GM11168 (cell line): Measurements from ENCODE around the gene LCN9.

Experiments
- in situ Hi-C: fragments of 300-500 bp; cut with MboI; formaldehyde crosslinking; loops from one replicate; pipeline ENCODE4 v1.12.0; 2022; ENCODE audit warnings: low sequenced_read_pairs; ENCODE audit not compliant: unreplicated experiment

The LCN9 gene

GRCh38 chr9:135695036-135695435, 31.9 kb downstream of the LCN9 start:
- in situ Hi-C loops = no loop called here

GRCh38 chr9:135695642-135696041, 32.5 kb downstream of the LCN9 start:
- in situ Hi-C loops = no loop called here

DNA sequence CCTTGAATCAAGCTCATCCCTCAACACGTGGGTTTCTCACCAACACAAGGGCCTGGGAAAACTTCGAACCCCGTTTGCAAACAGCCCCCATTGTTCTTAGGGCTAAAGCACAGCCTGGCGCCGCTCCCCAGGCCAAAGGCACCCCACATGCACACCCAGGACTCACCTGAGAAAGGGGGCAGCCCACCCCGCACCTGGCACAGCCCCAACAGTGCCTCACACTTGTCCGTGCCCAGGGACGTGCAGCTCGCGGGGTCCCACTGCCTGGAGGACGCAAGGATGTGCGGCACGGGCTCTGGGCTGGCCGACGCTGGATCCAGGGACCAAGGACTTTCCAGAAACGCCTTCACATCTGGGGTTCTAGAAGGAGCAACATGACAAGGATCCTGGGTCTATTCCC, 33.3 kb downstream of the LCN9 start:
- in situ Hi-C loops = no loop called here

GRCh38 chr9:135697226-135697625, 34.1 kb downstream of the LCN9 start:
- in situ Hi-C loops = no loop called here

GRCh38 chr9:135698236-135698635, 35.1 kb downstream of the LCN9 start:
- in situ Hi-C loops = no loop called here

GRCh38 chr9:135698767-135699166, 35.7 kb downstream of the LCN9 start:
- in situ Hi-C loops = no loop called here

DNA sequence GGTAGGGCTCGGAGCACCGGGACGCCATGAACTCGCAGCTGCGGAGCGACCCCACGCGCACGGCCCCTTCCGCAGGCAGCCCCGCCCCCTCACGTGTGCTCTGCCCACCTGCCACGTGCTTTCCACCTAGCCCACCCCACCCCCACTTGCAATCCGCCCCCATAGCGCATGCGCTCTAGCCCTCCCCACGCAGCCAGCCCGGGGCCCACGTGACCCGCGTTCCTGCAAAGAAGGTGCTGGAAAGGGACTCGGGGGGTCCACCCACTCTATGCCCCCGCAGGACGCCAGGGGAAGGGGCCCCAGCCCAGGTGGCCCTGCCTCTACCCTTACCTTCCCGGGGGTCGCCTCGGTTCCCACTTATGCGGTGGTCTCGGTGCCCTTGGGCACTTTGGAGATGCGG, 36.3 kb downstream of the LCN9 start, which contains the start of gene SOHLH1:
Gene SOHLH1 (minus strand): TSS at position 42 of the 400 bp plus-strand sequence. CDS start 14 bp downstream, at position 28.
- in situ Hi-C loops = no loop called here

- in situ Hi-C loops = no loop called here
Observed at GRCh38 chr9:135700525-135700924, 37.4 kb downstream of the LCN9 start.

DNA sequence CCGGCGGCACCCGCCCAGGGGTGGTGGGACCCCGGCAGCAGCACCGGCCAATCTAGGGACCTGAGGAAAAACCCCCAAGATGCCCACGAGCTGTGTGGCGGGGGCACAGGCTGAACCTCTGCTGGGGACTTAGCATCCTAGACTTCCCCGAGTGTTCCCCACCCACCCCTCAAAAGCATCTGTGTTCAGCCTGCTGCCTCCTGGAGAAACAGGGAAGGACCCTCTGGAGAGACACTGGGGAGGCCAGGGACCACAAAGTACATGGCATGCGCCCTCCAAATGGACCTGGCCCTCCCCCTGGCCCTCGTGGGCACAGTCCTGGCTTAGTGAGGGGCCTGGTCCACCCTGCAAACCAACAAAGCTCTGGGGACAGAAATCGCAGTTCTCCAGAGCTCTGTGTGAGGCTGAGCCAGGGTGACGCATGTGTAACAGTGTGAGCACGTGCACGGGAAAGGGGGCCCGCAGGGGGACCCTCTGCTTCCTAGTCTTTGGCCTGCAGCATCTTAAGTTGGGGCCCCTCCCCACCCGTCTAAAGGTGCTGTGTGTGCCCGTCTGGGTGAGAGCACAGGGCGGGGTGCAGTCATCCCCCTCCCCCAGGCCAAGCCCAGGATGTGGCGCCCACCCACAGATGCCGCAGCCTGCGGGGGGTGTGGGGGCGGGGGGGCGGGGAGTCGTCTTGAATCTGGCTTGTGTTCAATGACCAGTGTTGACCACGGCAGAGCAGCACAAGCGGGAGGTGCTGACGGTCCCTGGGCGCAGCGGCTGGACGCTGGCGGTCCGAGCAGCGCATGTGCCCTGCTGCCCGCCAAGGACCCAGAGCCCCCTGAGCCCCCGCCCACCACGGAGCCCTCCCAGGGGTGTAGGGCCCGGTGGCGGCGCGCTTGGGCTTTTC, 38.2 kb downstream of the LCN9 start:
- in situ Hi-C loops = no loop called here

GRCh38 chr9:135701959-135702721, 39.0 kb downstream of the LCN9 start, which contains the start of gene KCNT1:
Gene KCNT1 (plus strand): TSS chr9:135702185. CDS start chr9:135702259, 74 bp downstream.
- in situ Hi-C loops = no loop called here

- in situ Hi-C loops = no loop called here
Observed at GRCh38 chr9:135703726-135704125, 40.6 kb downstream of the LCN9 start.

DNA sequence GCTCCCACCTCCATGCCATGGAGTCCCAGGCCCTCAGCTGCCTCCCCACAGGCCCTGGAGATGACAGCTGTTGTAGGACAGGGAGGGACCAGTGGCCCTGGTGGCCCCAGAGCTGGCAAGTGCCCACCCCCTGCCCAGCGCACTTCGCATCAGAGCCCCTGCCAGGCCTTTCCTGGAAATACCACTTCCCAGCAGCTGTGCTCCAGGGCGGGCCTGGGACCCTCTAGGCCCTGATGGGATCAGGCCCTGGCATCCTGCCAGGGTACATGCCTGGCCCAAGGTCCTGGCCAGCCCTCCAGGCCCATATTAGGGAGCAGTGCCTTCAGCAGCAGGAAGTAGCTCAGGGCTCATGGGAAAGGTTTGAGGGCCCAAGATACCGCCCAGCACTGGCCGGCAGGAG, 41.4 kb downstream of the LCN9 start:
- in situ Hi-C loops = no loop called here

- in situ Hi-C loops = no loop called here
Observed at GRCh38 chr9:135705376-135705775, 42.3 kb downstream of the LCN9 start.

DNA sequence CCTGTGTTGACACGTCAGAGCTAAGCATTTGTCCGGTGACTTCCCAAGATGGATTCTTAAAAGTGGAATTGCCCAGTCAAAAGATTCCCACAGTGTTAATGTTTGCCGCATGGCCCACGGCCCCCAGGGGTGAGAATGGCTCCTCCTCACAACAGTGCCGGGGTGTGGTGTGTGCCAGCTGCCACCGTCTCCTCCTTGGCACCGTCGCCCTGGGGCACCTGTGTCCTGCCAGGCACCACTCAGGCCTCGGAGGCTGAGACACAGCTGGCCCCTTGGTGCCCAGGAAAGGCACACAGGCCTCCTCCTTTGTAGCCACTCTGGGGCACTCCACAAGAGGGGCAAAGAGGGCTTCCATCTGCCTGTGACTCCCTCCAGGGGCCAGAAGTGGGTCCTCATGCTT, 43.2 kb downstream of the LCN9 start:
- in situ Hi-C loops = no loop called here

DNA sequence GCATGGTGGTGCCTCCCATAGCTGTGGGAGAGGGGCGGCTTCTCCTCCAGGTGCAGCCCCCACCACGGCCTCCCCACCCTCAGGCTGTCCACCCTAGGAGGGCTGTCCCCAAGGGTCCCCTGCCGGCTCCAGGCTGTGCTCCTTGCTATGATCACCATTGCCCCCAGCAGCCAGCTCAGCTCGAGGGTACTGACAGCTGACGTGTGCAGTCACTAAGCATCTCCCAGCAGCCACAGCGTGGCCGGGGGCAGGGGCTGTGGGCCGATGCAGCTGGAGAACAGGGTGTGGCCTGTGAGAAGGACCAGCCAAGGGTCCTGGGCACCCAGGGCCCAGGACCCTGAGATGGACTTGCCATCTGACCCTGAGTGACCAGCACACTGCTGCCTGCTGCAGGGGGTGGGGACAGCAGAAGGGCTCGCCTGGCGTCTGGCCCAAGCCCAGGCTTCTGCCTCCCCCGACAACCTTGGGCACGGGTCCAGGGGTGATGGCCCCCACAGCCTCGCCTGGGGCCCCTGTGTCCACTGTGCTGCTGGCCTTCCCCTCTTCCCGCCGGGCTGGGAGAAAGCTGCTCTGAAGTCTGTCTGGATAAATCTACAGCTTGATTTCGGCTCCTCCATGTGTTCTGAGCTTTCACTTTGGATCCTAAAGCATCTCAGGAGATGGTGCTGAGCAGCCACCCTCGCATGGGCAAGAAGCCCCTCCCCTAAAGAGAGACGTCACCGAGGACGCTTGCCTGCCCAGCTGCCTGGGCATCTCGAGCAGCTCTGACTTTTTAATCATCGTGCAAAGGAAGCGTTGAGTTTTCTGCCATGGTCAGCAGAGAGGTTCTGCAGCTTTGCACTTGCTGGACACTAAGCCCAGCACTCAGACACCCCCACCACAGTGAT, 44.4 kb downstream of the LCN9 start:
- in situ Hi-C loops = no loop called here

- in situ Hi-C loops = no loop called here
Observed at GRCh38 chr9:135708164-135708563, 45.1 kb downstream of the LCN9 start.

GRCh38 chr9:135711391-135711790, 48.3 kb downstream of the LCN9 start:
- in situ Hi-C loops = no loop called here

DNA sequence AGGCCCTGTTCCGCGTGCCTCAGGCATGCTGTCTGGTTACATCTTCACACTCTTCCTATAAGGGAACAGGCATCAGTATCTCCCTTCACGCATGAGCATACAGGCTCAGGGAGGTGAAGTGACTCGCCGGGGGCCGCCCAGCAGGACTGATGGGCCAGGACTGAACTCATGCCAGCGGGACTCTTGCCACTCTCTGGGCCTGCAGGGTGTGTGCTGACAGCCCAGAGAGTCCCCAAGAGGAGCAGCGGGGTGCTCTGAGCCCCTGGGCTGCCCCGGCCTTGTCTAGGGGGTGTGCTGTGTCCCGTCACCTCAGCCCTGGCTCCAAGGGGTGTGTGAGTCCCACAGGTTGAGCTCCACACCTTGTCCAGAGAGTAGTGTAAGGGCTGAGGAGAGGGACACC, 48.8 kb downstream of the LCN9 start:
- in situ Hi-C loops = no loop called here

DNA sequence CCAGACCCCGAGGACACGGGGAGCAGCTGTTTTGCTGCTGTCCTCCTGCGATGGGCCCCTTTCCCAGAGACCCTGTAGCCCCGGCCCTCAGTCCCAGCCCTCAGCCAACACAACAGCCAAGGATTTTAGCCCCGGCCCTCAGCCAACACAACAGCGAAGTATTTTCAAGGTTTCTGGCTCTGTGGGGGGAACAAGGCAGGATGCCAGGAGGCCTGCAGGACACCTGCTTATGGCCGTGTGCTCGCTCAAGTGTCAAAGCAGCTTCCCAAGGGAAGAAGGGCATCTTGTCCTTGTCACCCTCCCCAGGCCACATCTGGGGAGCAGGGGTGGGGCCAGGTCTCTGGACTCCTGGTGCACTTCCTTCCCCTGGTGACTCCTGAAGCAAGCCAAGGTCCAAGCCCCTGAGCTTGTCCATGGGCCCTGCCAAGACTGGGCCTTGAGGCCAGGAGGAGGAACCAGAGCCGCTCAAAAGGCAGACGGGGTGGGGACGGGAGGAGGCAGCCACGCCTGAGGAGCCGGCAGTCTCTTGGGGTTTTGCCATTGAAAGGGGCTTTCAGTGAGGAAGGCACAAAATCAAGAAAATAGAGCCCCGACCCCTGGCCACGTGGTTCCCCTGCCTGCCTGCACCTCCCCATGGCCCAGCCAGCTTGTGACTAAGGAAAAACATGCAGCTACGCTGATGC, 49.6 kb downstream of the LCN9 start:
- in situ Hi-C loops = no loop called here
